ENCODE measurements around the gene RGS13. TPM values are rescaled to one million over a fixed set of nuclear protein-coding genes. Genes with fewer than 3 reads are reported as not detected.

The RGS13 gene
- total and polyA plus RNA-seq, 2 donors (not counting 1 experiment from before 2014, with no cell fraction given), result not detected

- Histone ChIP-seq H3K79me2 (ENCODE audit: control insufficient read depth, insufficient read depth, low read length) (no peaks in the 10 kb centered on the region), H2AFZ (ENCODE audit: low read length) (peak overlapping the region; percentile 63), H3K4me2 (ENCODE audit: extremely low read depth, insufficient read depth, low read length) (no peak overlapping the region), H3K4me1 (ENCODE audit: control insufficient read depth, extremely low read depth, insufficient read depth, low read length) (no peaks in the 10 kb centered on the region), H4K20me1 (ENCODE audit: control insufficient read depth, extremely low read depth, insufficient read depth, low read length) (no peaks in the 10 kb centered on the region), H3K9ac (ENCODE audit: insufficient read depth, low read length) (no peak overlapping the region), H3K4me3 (replicated peaks in 1 of 4; ENCODE audit: control extremely low read depth in 1 of 4, insufficient read depth in 1 of 4, low read depth in 3 of 4, low read length in 4 of 4) (no peak overlapping the region), H3K36me3 (ENCODE audit: control insufficient read depth, insufficient read depth, low read length) (no peaks in the 10 kb centered on the region), H3K27ac (ENCODE audit: insufficient read depth, low read length) (no peak overlapping the region), H3K27me3 (ENCODE audit: control insufficient read depth, insufficient read depth, low read length) (no peaks in the 10 kb centered on the region), H3K9me3 (ENCODE audit: control insufficient read depth, insufficient read depth, low read depth, low read length) (no peaks in the 10 kb centered on the region)
- no peak for DNase-seq (ENCODE audit: low read depth in 2 of 2)
- TF ChIP-seq EZH2 (IDR thresholded peaks at IDR 0.05; ENCODE audit: low read length, missing control alignments), result no peak
- no peak for TF ChIP-seq CTCF (conservative IDR thresholded peaks at IDR 0.05 in 1 of 2, IDR thresholded peaks at IDR 0.05 in 1 of 2; ENCODE audit: low read depth in 1 of 2, low read length in 2 of 2)
Observed at GRCh38 chr1:192609110-192610079, 26.6 kb upstream of the RGS13 start.

GRCh38 chr1:192610112-192610889, 25.6 kb upstream of the RGS13 start:
- Histone ChIP-seq H2AFZ (ENCODE audit: low read length) (no peak overlapping the region), H3K4me2 (ENCODE audit: extremely low read depth, insufficient read depth, low read length) (no peak overlapping the region), H3K4me3 (replicated peaks in 1 of 4; ENCODE audit: control extremely low read depth in 1 of 4, insufficient read depth in 1 of 4, low read depth in 3 of 4, low read length in 4 of 4) (no peak overlapping the region), H4K20me1 (ENCODE audit: control insufficient read depth, extremely low read depth, insufficient read depth, low read length) (no peaks in the 10 kb centered on the region), H3K27me3 (ENCODE audit: control insufficient read depth, insufficient read depth, low read length) (no peaks in the 10 kb centered on the region), H3K4me1 (ENCODE audit: control insufficient read depth, extremely low read depth, insufficient read depth, low read length) (no peaks in the 10 kb centered on the region), H3K36me3 (ENCODE audit: control insufficient read depth, insufficient read depth, low read length) (no peaks in the 10 kb centered on the region), H3K9ac (ENCODE audit: insufficient read depth, low read length) (no peak overlapping the region), H3K27ac (ENCODE audit: insufficient read depth, low read length) (no peak overlapping the region), H3K79me2 (ENCODE audit: control insufficient read depth, insufficient read depth, low read length) (no peaks in the 10 kb centered on the region), H3K9me3 (ENCODE audit: control insufficient read depth, insufficient read depth, low read depth, low read length) (no peaks in the 10 kb centered on the region)
- TF ChIP-seq CTCF (conservative IDR thresholded peaks at IDR 0.05 in 1 of 2, IDR thresholded peaks at IDR 0.05 in 1 of 2; ENCODE audit: low read depth in 1 of 2, low read length in 2 of 2) (peak; percentile 17 to 41), EZH2 (IDR thresholded peaks at IDR 0.05; ENCODE audit: low read length, missing control alignments) (no peak)
- peak; percentile 23 to 71 for DNase-seq (ENCODE audit: low read depth in 2 of 2)

GRCh38 chr1:192615055-192615454, 20.9 kb upstream of the RGS13 start:
- TF ChIP-seq EZH2 (IDR thresholded peaks at IDR 0.05; ENCODE audit: low read length, missing control alignments) (no peak), CTCF (conservative IDR thresholded peaks at IDR 0.05 in 1 of 2, IDR thresholded peaks at IDR 0.05 in 1 of 2; ENCODE audit: low read depth in 1 of 2, low read length in 2 of 2) (no peak)
- H3K36me3 ChIP-seq (ENCODE audit: control insufficient read depth, insufficient read depth, low read length), result no peaks in the 10 kb centered on the region

More at GRCh38 chr1:192615055-192615454, 20.9 kb upstream of the RGS13 start:
- Histone ChIP-seq H3K4me1 (ENCODE audit: control insufficient read depth, extremely low read depth, insufficient read depth, low read length) (no peaks in the 10 kb centered on the region), H2AFZ (ENCODE audit: low read length) (no peak overlapping the region), H3K4me2 (ENCODE audit: extremely low read depth, insufficient read depth, low read length) (no peak overlapping the region), H3K27ac (ENCODE audit: insufficient read depth, low read length) (no peak overlapping the region), H3K79me2 (ENCODE audit: control insufficient read depth, insufficient read depth, low read length) (no peaks in the 10 kb centered on the region), H3K9me3 (ENCODE audit: control insufficient read depth, insufficient read depth, low read depth, low read length) (no peaks in the 10 kb centered on the region), H3K9ac (ENCODE audit: insufficient read depth, low read length) (no peak overlapping the region), H3K4me3 (replicated peaks in 1 of 4; ENCODE audit: control extremely low read depth in 1 of 4, insufficient read depth in 1 of 4, low read depth in 3 of 4, low read length in 4 of 4) (no peak overlapping the region), H4K20me1 (ENCODE audit: control insufficient read depth, extremely low read depth, insufficient read depth, low read length) (no peaks in the 10 kb centered on the region), H3K27me3 (ENCODE audit: control insufficient read depth, insufficient read depth, low read length) (no peaks in the 10 kb centered on the region)
- no peak for DNase-seq (ENCODE audit: low read depth in 2 of 2)

All from fibroblast of lung (primary cell).